ENCODE results near the gene NTN3. TPM values are rescaled to one million over a fixed set of nuclear protein-coding genes. Genes with fewer than 3 reads are reported as not detected.

NTN3 gene
- polyA plus RNA-seq, 2 of the 4 experiments (the other 2 are of a cell fraction) = not detected

GRCh38 chr16:2468233-2468724 is 2.8 kb upstream of the NTN3 start:
- ChIA-PET POLR2A (no interaction called here), CTCF (interaction anchor here (1.1 to 1.7 kb wide), 6 partner anchors 9 to 117 kb away, joined by 3 to 13 read pairs (median 4); partner anchors contain the start of gene TEDC2)
- H3K4me1 ChIP-seq = peaks cover 34% of the 10 kb centered on the region
- H3K4me3 ChIP-seq = peak overlapping the region; percentile 53
- no peaks in the 10 kb centered on the region for H3K9me3 ChIP-seq
- DNase-seq (ENCODE audit: low read depth in 1 of 2, low spot score in 1 of 2) (peak in 1 of 2 experiments; percentile 23), ATAC-seq (peak; percentile 21 to 44; a peak in 5 of 6 replicates), FAIRE-seq (no peak)
- no peak for TF ChIP-seq ZSCAN20 (CRISPR knock-in tag; IDR thresholded peaks at IDR 0.05)
- TF ChIP-seq E2F6 (IDR thresholded peaks at IDR 0.05; ENCODE audit: borderline replicate concordance, low read depth) = peak; percentile 85
- peak; percentile 60; the same call in 1 of the 2 replicates for TF ChIP-seq PBX3 (IDR thresholded peaks at IDR 0.05)
- no peak for TF ChIP-seq RFX5 (IDR thresholded peaks at IDR 0.05)
- TF ChIP-seq POLR2A (IDR thresholded peaks at IDR 0.05; ENCODE audit: low read length) = peak; percentile 17; the same call in 1 of the 2 replicates
- peak; percentile 68; the same call in 1 of the 2 replicates for TF ChIP-seq MAX (IDR thresholded peaks at IDR 0.05)
- TF ChIP-seq TP53 (CRISPR knock-in tag; IDR thresholded peaks at IDR 0.05) = no peak
- peak overlapping the region; percentile 82 to 85 for H3K27ac ChIP-seq
- peak overlapping the region; percentile 100 for H3K4me2 ChIP-seq
- WGBS (ENCODE audit: missing lambda C conversion rate) = 3% methylated on average over 17 of the region's 38 CpGs

GRCh38 chr16:2468725-2469398 is 2.2 kb upstream of the NTN3 start:
- ATAC-seq = peak; percentile 2 to 33; a peak in 3 of 6 replicates
- Histone ChIP-seq H3K4me2 (peak overlapping the region; percentile 100), H3K4me3 (peak overlapping the region; percentile 53; the same call in 2 of the 3 replicates), H3K4me1 (peaks cover 38% of the 10 kb centered on the region), H3K27ac (peak overlapping the region; percentile 82 to 85; a peak in 5 of 6 replicates), H3K9me3 (no peaks in the 10 kb centered on the region)
- TF ChIP-seq JUN (IDR thresholded peaks at IDR 0.05) (no peak), MYC (IDR thresholded peaks at IDR 0.05; ENCODE audit: borderline replicate concordance, low read length) (no peak), POLR2AphosphoS2 (conservative IDR thresholded peaks at IDR 0.05; ENCODE audit: low read length) (no peak)
- peak in 1 of 2 experiments; percentile 44 for DNase-seq (ENCODE audit: low read depth in 1 of 2, low spot score in 1 of 2)
- POLR2A ChIA-PET = interaction anchor here (0.5 kb wide), 2 partner anchors 153 to 214 kb away, joined by 3 to 4 read pairs; no protein-coding TSS in a partner anchor
- no peak for FAIRE-seq
- WGBS (ENCODE audit: missing lambda C conversion rate) = 57% methylated on average over 8 of the region's 14 CpGs
- CTCF ChIA-PET = interaction anchor here (1.1 to 1.7 kb wide), 5 partner anchors 9 to 118 kb away, joined by 3 to 13 read pairs (median 5); partner anchors contain the start of gene TEDC2

GRCh38 chr16:2469399-2470233 is 1.5 kb upstream of the NTN3 start:
- Histone ChIP-seq H3K4me3 (no peak overlapping the region), H3K27ac (peak overlapping the region; percentile 82 to 85; a peak in 4 of 6 replicates), H3K9me3 (no peaks in the 10 kb centered on the region), H3K4me2 (peak overlapping the region; percentile 100), H3K4me1 (peaks cover 38% of the 10 kb centered on the region)
- ChIA-PET CTCF (interaction anchor here (1.1 to 1.7 kb wide), 6 partner anchors 10 to 119 kb away, joined by 3 to 13 read pairs (median 4); partner anchors contain the start of gene TEDC2), POLR2A (no interaction called here)
- no peak for ATAC-seq
- 78% methylated on average over 14 of the region's 16 CpGs for WGBS (ENCODE audit: missing lambda C conversion rate)
- FAIRE-seq = no peak
- no peak for TF ChIP-seq E2F6 (IDR thresholded peaks at IDR 0.05; ENCODE audit: borderline replicate concordance, low read depth)
- peak in 1 of 2 experiments; percentile 32 for DNase-seq (ENCODE audit: low read depth in 1 of 2, low spot score in 1 of 2)

- H3K27ac ChIP-seq = no peak overlapping the region
- TF ChIP-seq CHD2 (IDR thresholded peaks at IDR 0.05; ENCODE audit: low read length, partially characterized antibody) (no peak), RAD21 (conservative IDR thresholded peaks at IDR 0.05 in 1 of 2, IDR thresholded peaks at IDR 0.05 in 1 of 2) (no peak), GATA3 (IDR thresholded peaks at IDR 0.05; ENCODE audit: borderline replicate concordance) (no peak), RNF2 (IDR thresholded peaks at IDR 0.05; ENCODE audit: borderline replicate concordance, low read depth) (no peak), EP300 (IDR thresholded peaks at IDR 0.05) (no peak), PBX3 (IDR thresholded peaks at IDR 0.05) (peak; percentile 49; the same call in 1 of the 2 replicates)
- H3K4me3 ChIP-seq = no peak overlapping the region
- no peak for DNase-seq (ENCODE audit: low read depth in 1 of 2, low spot score in 1 of 2)
- ATAC-seq = no peak
- H3K9me3 ChIP-seq = no peaks in the 10 kb centered on the region
- H3K4me2 ChIP-seq = no peak overlapping the region
- 84% methylated on average over 6 of the region's 7 CpGs for WGBS (ENCODE audit: missing lambda C conversion rate)
- no peak for FAIRE-seq
- ChIA-PET CTCF (interaction anchor here (0.6 to 1.2 kb wide), 2 partner anchors 10 to 30 kb away, joined by 3 to 4 read pairs; partner anchors contain the start of gene TEDC2), POLR2A (no interaction called here)
- peaks cover 38% of the 10 kb centered on the region for H3K4me1 ChIP-seq
Measured at GRCh38 chr16:2470234-2470601, 879 bp upstream of the NTN3 start.

All from A549 (cell line).